ENCODE measurements around the gene MOG.

MOG gene

DNA sequence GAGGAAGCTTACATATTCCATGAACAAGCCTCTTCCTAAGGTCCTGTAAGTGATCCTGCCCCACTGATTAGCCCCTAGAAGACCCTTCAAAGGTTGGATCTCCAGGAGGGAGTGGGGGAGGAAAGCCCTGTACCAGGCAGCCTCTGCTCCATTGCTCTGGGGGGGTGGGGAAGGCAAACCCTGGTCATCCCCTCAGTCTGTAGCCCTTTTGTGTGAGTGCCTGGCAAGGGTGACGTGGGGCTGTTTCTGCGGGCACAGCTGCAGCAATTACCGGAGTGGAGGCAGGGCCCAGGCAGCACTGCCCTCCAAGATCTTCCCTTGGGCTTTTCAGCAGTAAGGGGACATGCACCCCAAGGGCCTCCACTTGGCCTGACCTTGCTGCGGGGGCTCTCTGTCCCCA, at the start of gene MOG:
MOG (plus strand) TSS at position 295 of the 400 bp plus-strand sequence. CDS start 118 bp downstream, outside the sequence.
- H3K27ac ChIP-seq = no peak within 1 kb of the TSS
- TF ChIP-seq, protein P1, sequence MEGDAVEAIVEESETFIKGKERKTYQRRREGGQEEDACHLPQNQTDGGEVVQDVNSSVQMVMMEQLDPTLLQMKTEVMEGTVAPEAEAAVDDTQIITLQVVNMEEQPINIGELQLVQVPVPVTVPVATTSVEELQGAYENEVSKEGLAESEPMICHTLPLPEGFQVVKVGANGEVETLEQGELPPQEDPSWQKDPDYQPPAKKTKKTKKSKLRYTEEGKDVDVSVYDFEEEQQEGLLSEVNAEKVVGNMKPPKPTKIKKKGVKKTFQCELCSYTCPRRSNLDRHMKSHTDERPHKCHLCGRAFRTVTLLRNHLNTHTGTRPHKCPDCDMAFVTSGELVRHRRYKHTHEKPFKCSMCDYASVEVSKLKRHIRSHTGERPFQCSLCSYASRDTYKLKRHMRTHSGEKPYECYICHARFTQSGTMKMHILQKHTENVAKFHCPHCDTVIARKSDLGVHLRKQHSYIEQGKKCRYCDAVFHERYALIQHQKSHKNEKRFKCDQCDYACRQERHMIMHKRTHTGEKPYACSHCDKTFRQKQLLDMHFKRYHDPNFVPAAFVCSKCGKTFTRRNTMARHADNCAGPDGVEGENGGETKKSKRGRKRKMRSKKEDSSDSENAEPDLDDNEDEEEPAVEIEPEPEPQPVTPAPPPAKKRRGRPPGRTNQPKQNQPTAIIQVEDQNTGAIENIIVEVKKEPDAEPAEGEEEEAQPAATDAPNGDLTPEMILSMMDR (conservative IDR thresholded peaks at IDR 0.05) = no peak

DNA sequence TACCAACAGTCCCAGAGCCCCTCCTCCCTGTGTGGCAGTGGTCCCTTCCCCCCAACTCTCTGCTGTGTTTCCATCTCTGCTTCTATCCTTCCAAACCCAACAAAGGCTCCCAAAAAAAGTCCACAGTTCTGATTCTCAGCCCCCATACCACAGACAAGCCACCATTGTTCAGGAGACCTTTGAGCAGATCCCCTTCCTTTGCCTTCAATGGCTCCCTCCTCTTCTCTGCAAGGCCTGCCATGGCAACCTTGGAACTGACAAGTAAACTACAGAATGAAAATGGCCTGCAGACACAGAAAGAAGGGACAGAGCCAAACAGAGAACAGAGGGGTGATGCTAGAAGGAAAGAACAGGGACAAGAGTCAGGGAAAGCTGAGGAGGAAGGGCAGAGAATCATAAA, 48.8 kb upstream of the MOG start:
- H3K27ac ChIP-seq = no peak overlapping the region
- TF ChIP-seq, protein P1 (conservative IDR thresholded peaks at IDR 0.05) = no peak

GRCh38 chr6:29610540-29610939, 46.4 kb upstream of the MOG start:
- TF ChIP-seq, protein P1 (conservative IDR thresholded peaks at IDR 0.05) = no peak
- no peak overlapping the region for H3K27ac ChIP-seq

- TF ChIP-seq, protein P1 (conservative IDR thresholded peaks at IDR 0.05) = no peak
- no peak overlapping the region for H3K27ac ChIP-seq
Observed at GRCh38 chr6:29611426-29611825, 45.5 kb upstream of the MOG start.

GRCh38 chr6:29617782-29618554, 38.9 kb upstream of the MOG start:
- TF ChIP-seq, protein P1 (conservative IDR thresholded peaks at IDR 0.05) = peak; percentile 13; the same call in 1 of the 2 replicates
- H3K27ac ChIP-seq = no peak overlapping the region

- TF ChIP-seq, protein P1 (conservative IDR thresholded peaks at IDR 0.05) = no peak
- no peak overlapping the region for H3K27ac ChIP-seq
Observed at GRCh38 chr6:29619578-29620160, 37.2 kb upstream of the MOG start.

DNA sequence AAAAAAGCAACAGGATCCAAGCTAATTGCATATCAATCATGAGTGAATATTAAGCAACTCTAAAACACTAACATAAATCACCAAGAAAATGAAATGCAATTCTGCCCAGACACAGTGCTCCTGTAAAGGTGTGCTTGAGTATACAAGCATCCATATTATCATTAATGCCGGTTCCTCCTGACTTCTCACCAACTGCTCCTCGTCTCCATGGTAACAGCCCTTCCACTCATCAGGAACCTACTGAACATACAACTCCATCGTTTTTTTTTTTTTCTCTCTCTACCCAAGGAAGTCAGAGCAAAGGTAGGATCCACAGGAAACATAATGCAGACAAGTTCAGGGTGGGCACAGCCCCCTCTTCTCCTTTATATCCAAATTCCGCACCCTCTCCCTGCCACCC, 36.3 kb upstream of the MOG start:
- TF ChIP-seq, protein P1 (conservative IDR thresholded peaks at IDR 0.05) = no peak
- H3K27ac ChIP-seq = no peak overlapping the region

All from VCaP (cell line).